ENCODE results near the gene PTCH1. TPM values are rescaled to one million over a fixed set of nuclear protein-coding genes. Genes with fewer than 3 reads are reported as not detected.

PTCH1 gene
- total RNA-seq, 2 experiments from 2014 or later = 15.8 to 17.0 TPM

DNA sequence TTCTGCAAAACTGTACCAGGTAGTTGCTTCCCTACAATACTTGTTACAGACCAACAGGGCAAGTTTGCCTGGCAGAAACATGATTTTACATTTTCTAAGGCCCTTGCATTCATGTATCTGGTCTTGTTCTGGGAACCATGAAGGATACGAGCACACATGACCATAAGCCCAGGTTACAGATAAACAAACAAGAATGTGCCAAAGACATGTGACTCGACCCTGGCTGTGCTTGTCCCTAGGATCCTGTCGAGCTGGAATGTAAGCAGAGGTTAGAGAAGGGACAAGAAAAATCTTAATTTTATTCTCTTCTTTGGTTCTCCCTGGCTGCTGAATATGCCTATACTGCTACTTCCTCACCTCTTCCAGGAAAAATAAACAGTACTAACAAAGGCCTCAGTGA lies 32.5 kb downstream of the PTCH1 start:
- TF ChIP-seq, protein P1, sequence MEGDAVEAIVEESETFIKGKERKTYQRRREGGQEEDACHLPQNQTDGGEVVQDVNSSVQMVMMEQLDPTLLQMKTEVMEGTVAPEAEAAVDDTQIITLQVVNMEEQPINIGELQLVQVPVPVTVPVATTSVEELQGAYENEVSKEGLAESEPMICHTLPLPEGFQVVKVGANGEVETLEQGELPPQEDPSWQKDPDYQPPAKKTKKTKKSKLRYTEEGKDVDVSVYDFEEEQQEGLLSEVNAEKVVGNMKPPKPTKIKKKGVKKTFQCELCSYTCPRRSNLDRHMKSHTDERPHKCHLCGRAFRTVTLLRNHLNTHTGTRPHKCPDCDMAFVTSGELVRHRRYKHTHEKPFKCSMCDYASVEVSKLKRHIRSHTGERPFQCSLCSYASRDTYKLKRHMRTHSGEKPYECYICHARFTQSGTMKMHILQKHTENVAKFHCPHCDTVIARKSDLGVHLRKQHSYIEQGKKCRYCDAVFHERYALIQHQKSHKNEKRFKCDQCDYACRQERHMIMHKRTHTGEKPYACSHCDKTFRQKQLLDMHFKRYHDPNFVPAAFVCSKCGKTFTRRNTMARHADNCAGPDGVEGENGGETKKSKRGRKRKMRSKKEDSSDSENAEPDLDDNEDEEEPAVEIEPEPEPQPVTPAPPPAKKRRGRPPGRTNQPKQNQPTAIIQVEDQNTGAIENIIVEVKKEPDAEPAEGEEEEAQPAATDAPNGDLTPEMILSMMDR (IDR thresholded peaks at IDR 0.05) = no peak
- Mint-ChIP-seq H3K27me3 (no peaks in the 10 kb centered on the region), H3K4me1 (ENCODE audit: low read depth) (peaks cover 13% of the 10 kb centered on the region), H3K36me3 (ENCODE audit: low read depth) (peaks cover 39% of the 10 kb centered on the region), H3K9me3 (no peaks in the 10 kb centered on the region), H3K4me3 (no peak overlapping the region), H3K27ac (no peak overlapping the region)
- H3K9me3 ChIP-seq (ENCODE audit: control insufficient read depth in 1 of 2, insufficient read depth in 1 of 2, low read length in 2 of 2) = no peaks in the 10 kb centered on the region
- DNase-seq = no peak
- no peak for ATAC-seq (ENCODE audit: poor library complexity)
- no peaks in the 10 kb centered on the region for H3K27me3 ChIP-seq (ENCODE audit: control insufficient read depth in 1 of 2, insufficient read depth in 2 of 2, low read length in 2 of 2)
- peaks cover 3% of the 10 kb centered on the region for H3K4me1 ChIP-seq (ENCODE audit: insufficient read depth, low read length)
- ChIA-PET POLR2A (no interaction called here), CTCF (no interaction called here)
- H3K36me3 ChIP-seq (ENCODE audit: insufficient read depth, low read length) = peaks cover 8% of the 10 kb centered on the region
- H3K4me3 ChIP-seq (ENCODE audit: low read length) = no peak overlapping the region
- no peak overlapping the region for H3K27ac ChIP-seq (ENCODE audit: low read depth in 1 of 2, low read length in 2 of 2)
- intact Hi-C loops (cut with DNase I, micrococcal nuclease) = no loop called here

DNA sequence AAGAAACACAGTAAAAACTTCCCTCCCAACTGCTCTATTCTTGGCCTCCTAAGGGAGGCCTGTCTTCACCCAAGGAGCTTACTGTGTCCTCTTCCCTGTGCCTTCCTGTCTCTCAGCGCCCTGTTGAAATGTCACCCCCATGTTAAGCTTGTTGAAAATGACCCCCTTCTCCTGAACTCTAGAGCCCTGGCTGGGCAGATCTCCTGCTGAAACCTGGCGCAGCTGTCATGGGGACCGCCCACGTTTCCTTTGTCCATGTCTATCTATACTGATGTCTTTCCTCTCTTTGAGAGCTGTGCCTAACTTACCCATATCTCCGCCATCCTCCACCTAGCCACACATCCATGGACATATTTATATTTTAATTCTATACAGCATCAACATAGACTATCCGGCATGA lies 33.3 kb downstream of the PTCH1 start:
- Histone ChIP-seq H3K4me3 (ENCODE audit: low read length) (no peak overlapping the region), H3K9me3 (ENCODE audit: control insufficient read depth in 1 of 2, insufficient read depth in 1 of 2, low read length in 2 of 2) (no peaks in the 10 kb centered on the region), H3K4me1 (ENCODE audit: insufficient read depth, low read length) (peaks cover 3% of the 10 kb centered on the region), H3K36me3 (ENCODE audit: insufficient read depth, low read length) (peaks cover 10% of the 10 kb centered on the region), H3K27me3 (ENCODE audit: control insufficient read depth in 1 of 2, insufficient read depth in 2 of 2, low read length in 2 of 2) (no peaks in the 10 kb centered on the region), H3K27ac (ENCODE audit: low read depth in 1 of 2, low read length in 2 of 2) (no peak overlapping the region)
- ATAC-seq (ENCODE audit: poor library complexity) (no peak), DNase-seq (no peak)
- Mint-ChIP-seq H3K4me1 (ENCODE audit: low read depth) (peaks cover 13% of the 10 kb centered on the region), H3K36me3 (ENCODE audit: low read depth) (peaks cover 47% of the 10 kb centered on the region), H3K9me3 (no peaks in the 10 kb centered on the region), H3K27me3 (no peaks in the 10 kb centered on the region), H3K27ac (no peak overlapping the region), H3K4me3 (no peak overlapping the region)
- TF ChIP-seq, protein P1 (IDR thresholded peaks at IDR 0.05) = no peak
- CTCF ChIA-PET = interaction anchor here (0.7 kb wide), 1 partner anchor 143 kb away, joined by 4 read pairs; no protein-coding TSS in a partner anchor
- intact Hi-C loops (cut with DNase I, micrococcal nuclease) = no loop called here
- POLR2A ChIA-PET = no interaction called here

DNA sequence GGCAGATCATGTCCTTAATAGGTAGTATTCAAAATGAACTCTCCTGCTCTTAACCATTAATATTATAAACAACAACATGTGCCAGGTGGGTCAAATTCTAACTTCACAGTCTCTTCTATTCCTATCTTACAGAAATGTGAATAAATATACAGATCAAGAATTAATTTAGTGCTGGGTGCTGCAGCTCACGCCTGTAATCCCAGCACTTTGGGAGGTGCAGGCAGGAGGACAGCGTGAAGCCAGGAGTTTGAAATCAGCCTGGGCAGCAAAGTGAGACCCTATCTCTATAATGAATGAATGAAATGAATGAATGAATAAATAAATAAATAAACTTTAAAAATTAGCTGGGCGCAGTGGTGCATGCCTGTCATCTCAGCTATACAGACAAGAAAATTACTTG lies 34.1 kb downstream of the PTCH1 start:
- Histone ChIP-seq H3K27me3 (ENCODE audit: control insufficient read depth in 1 of 2, insufficient read depth in 2 of 2, low read length in 2 of 2) (no peaks in the 10 kb centered on the region), H3K9me3 (ENCODE audit: control insufficient read depth in 1 of 2, insufficient read depth in 1 of 2, low read length in 2 of 2) (no peaks in the 10 kb centered on the region), H3K4me3 (ENCODE audit: low read length) (no peak overlapping the region), H3K36me3 (ENCODE audit: insufficient read depth, low read length) (peaks cover 17% of the 10 kb centered on the region), H3K4me1 (ENCODE audit: insufficient read depth, low read length) (peaks cover 3% of the 10 kb centered on the region), H3K27ac (ENCODE audit: low read depth in 1 of 2, low read length in 2 of 2) (no peak overlapping the region)
- intact Hi-C loops (cut with DNase I, micrococcal nuclease) = no loop called here
- no peak for ATAC-seq (ENCODE audit: poor library complexity)
- Mint-ChIP-seq H3K4me3 (no peak overlapping the region), H3K9me3 (no peaks in the 10 kb centered on the region), H3K27ac (no peak overlapping the region), H3K4me1 (ENCODE audit: low read depth) (peaks cover 10% of the 10 kb centered on the region), H3K36me3 (ENCODE audit: low read depth) (peaks cover 55% of the 10 kb centered on the region), H3K27me3 (no peaks in the 10 kb centered on the region)
- TF ChIP-seq, protein P1 (IDR thresholded peaks at IDR 0.05) = no peak
- DNase-seq = no peak
- CTCF ChIA-PET = no interaction called here
- POLR2A ChIA-PET = interaction anchor here (0.6 to 1.2 kb wide), 2 partner anchors 20 to 116 kb away, joined by 3 read pairs; no protein-coding TSS in a partner anchor

All from CD4-positive, alpha-beta T cell (primary cell).